Measurements from ENCODE around the gene ATXN7L1.

GRCh38 chr7:105876964-105877601, 684 bp upstream of the ATXN7L1 start:
- no peak for TF ChIP-seq CTCF (conservative IDR thresholded peaks at IDR 0.05; ENCODE audit: low read depth, low read length)
- no peak for TF ChIP-seq EZH2 (IDR thresholded peaks at IDR 0.05; ENCODE audit: borderline replicate concordance, low read depth, low read length, poor library complexity, severe bottlenecking)
